Stimulated activated naive CD4-positive, alpha-beta T cell (primary cell): ENCODE measurements around the gene KXD1.

Source experiments
- DNase-seq, 6 experiments: peaks; one replicate each; lab custom pipeline; 2025; lab: John Stamatoyannopoulos, UW

The KXD1 gene

GRCh38 chr19:18601875-18602274, 44.2 kb downstream of the KXD1 start:
- DNase-seq, result no peak

GRCh38 chr19:18603255-18603957, 45.7 kb downstream of the KXD1 start:
- peak in 1 of 6 experiments; percentile 5 for DNase-seq

- DNase-seq, result no peak
Measured at GRCh38 chr19:18603958-18604819, 46.5 kb downstream of the KXD1 start.

GRCh38 chr19:18604820-18605159, 47.1 kb downstream of the KXD1 start:
- no peak for DNase-seq

DNA sequence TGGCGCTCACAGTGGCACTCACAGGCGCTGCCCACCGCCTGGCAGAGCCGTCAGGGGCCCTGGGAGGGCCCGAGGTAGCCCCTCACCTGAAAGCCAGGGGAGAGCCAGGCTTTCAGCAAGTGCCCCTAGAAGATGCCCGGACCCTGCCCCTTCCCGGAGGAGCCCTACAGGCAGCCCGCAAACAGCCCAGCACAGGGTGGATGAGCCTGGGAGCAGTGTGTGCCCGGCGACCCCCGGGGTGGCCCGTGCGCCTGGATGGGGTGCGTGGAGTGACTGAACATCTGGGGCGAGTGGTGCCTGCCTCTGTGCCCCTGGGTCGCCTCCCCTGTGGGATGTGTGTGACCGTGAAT, 47.5 kb downstream of the KXD1 start:
- no peak for DNase-seq

DNA sequence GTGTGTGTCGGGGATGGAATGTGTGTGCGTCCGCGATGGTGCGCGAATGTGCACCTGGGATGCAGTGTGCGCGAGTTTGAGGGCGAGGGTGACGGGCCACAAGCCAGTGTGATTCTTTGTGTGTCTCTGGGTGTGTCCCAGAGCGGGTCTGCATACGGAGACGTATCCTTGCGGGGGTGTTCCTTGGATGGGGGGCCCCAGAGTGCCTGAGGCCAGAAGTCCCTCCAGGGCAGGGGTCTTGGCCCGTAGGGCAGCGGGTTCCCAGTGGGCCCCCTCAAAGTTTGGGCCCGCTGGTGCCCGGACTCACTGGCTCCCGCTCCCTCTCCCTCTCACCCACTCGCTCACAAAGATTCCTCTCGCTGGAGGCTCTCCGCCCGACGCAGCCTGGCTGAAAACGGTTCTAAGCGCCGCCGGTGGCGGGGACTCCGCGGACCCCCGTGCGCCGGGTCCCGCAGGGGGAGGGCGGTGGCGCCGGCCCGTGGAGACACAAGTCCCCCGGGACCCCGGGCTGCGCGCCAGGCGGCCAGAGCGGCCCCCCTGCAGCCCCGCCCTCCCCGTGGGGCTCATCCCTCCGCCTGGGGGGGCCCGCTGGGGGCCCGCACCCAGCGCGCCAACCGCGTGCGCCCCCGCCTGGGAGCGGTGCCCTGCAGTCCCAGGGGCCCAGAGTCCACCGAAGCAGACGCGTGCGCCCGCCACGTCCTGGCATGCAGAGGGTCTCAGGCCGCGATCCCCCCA, 48.0 kb downstream of the KXD1 start:
- DNase-seq, result no peak

GRCh38 chr19:18606281-18607225, 48.9 kb downstream of the KXD1 start, which contains the start of gene CRLF1:
Gene CRLF1, minus strand, starts transcription at chr19:18606799. Its CDS starts 143 bp downstream, at chr19:18606656.
- no peak for DNase-seq

DNA sequence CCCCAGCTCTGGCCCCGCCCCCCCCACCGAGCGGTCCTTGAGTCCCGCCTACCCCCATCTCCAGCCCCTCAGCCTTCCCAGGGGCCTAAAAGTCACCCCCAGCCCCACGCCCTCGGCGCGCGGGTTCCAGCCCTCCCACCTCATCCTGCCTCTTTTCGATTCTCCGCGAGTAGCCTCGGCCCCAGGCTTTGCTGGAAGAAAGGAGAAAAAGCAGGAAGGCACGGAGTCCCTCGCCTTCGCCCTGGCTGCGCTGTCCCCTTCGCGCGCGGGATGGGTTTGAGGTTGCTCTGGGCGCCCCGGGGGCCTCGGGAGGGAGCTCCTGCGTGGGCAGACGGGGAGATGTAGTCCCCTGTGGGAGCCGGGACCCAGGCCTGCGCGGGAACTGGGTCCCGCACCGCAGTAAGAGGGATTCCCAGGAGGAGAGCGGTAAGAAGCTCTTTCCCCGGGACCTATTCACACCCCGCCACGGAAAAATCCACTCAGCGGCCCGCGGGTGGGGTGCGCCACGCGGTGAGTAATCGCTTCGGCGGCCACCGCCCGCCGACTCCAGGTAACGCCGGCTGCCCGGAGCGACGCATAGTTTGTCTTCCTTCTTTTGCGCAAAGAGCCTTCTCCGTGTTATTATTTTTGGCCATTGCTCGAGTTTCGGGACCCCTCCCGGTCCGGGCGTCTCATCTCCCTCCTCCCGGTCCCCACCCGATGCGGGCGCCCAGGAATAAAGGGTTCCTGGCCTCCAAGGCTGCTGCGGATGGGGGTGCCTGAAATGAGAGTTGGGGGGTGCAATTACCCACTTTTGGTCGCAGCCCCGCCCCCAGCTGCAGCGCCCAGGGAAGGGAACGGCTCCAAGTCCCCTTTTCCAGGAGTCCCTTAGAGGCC, 49.8 kb downstream of the KXD1 start:
- DNase-seq, result no peak

DNA sequence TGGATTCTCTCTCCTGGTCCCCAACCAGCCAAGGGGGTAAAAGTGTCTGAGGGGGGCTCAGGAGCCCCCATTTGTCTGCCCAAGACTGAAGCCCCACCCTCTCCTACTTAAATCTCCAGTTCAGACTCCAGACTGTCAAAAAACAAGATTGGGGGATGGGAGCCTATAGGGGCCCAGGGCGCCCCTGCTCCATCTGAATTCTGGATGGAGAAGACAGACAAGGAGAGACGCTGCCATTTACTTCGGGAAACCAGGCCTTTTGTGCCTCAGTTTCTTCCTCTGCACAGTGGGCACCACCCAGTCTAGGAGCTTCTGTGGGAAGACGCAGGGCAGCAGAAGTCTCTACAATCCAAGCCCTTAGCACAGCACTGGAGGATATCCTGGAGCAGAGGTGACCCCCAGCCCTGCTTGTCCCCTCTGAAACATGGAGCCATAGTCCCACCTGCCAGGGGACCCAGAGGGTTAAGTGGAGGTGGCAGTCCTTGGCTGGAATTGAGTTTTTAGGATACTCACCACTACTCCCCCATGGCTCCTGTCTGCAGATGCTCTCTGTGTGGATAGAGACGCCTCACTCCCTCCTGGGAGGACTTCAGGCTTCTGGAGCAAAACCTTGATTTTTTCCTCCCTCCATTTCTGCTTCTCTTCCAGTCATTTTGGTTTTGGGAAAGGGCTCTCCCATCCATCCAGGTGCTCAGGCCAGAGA, 50.6 kb downstream of the KXD1 start:
- no peak for DNase-seq

DNA sequence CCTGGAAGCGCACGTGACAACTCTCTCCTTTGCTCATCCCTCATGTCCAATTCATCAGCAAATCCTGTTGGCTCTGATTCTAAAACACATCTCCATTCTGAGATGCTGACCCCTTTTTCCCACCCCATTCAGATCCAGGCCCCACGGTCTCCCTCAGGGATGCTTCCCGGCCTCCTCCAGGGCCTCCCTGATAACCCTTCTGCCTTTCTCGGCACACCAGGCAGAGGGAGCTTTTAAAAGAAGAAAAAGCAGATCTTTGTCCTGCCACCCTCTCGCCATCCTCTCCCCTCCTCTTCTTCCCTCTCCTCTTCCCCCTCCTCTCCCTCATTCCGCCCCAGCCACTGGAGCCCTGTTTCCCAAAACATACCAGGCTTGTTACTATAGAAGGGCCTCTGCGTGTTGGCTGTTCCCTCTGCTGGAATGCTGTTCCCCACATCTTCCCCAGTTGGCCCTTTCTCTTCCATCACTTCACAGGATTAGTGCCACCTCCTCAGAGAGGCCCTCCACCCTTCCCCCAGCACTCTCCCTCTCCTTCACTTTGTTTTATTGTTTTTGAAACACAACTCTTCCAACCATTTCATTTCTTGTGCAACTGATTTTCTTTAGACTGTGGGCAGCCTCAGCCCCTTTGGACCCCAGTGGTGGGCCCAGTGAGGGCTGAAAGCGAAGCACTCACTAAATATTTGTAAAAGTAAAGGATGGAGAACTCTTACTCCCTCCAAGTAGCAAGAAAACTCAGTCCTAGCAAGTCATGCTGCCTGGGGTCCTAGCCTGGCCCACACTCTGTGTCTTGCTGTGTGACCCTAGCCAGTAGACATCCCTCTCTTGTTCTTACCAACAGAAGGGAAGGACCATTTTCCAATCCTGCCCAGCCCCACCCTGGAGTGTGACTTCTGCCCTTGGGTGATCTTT, 51.4 kb downstream of the KXD1 start:
- DNase-seq, result no peak

DNA sequence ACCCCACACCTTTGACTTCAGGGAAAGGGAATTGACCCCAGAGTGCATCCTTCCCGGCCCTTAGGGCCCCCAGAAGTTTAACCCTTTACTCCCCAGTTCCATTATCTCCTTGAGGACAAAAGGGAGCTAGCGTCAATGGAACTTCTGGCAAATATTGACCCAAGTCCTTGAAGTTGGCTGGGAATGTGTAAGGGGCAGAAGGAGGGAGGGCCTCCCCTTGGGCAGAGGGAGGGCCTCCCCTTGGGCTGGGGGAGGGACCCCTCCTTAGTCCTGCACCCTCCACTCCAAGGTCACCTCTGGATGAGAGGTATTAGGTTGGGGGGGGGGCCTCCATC, 52.0 kb downstream of the KXD1 start:
- DNase-seq, result no peak

GRCh38 chr19:18610245-18610555, 52.5 kb downstream of the KXD1 start:
- no peak for DNase-seq

DNA sequence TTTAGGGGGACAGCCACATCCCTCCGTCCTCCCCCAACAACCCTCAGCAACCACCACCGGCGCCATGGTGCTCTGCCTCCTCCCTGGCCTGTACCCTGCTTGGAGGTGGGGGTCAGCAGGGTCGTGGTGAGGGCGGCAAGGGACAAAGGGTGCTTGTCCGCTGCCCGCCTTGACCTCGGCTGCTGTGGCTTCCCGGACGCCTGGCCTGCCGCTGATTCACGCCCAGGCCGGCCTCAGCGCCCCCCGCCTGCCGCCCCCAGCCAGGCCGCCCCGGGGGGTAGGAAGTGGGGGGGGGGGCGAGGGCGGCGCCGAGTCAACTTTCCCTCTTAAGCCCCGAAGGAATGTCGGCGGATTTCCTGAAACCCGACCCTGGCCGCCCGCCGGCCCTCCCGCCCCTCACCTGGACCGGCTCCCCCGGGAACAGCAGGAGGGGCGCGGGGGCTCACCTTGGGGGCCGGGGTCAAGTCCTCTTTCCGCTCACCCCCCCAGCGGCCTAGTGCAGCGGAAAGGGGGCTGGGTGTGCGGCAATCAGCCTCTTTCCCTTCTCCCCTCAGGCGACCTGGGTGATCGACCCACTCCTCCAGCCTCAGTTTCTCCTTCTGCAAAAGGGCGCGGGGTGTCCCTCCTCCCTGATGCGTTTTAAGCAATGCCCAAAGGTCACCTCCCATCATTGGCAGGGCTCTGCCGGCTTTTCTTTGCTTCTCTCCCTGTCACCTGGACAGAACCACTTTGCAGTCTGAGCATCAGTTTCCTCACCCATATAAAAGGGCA, 53.1 kb downstream of the KXD1 start:
- DNase-seq, result no peak

GRCh38 chr19:18611327-18612050, 53.8 kb downstream of the KXD1 start:
- peak in 1 of 6 experiments; percentile 5 for DNase-seq

DNA sequence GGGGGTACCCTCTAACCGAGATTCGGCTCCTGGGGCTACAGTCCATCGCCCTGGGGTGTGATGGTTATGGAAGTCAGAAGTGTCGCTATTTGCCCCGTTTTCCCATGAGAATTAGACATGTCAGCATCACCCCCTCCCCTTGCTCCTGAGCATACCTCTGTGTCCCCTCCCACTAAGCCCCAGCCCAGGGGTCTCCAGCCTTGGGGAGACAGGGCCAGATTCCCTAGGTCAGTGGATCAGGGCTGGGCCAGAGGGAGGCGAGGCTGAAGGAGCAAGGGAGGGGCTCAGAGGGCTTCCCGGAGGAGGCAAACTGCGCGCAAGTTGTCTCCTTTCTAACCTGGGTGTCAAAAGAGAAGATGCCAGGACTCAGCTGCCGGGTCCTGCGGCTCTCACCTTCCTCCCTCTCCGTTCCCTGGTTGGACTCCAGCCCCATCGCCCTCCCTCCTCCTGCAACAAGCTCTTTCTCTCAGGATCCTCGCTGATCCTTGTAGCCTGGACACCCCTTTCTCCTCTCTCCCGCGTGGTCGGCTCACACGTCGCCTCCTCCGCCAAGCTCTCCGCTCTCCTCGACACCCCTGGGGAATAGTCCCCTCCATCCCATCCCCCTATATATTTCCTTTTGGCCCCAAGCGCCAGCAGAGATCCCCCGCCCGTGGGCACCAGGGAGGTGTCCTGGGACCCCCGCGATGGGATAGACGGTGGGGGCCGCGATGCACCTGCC, 54.5 kb downstream of the KXD1 start:
- no peak for DNase-seq

- DNase-seq, result peak in 5 of 6 experiments; percentile 33 to 61 (median 46)
Measured at GRCh38 chr19:18612772-18613588, 55.3 kb downstream of the KXD1 start, which contains the start of gene TMEM59L. Gene TMEM59L, plus strand, starts transcription at chr19:18612870. Its CDS starts 89 bp downstream, at chr19:18612959.
